Liver (tissue), 9 donors: ENCODE measurements around the gene SORL1. TPM values are rescaled to one million over a fixed set of nuclear protein-coding genes. Genes with fewer than 3 reads are reported as not detected.

Experiments
- DNase-seq: peaks from one replicate; pipeline ENCODE4 v3.0.0-alpha.2; 2017; ENCODE audit warnings: low spot score
- H3K27ac ChIP-seq, 2 donors: one replicate each; pipeline ENCODE4 v1.7.0; 2013; ENCODE audit warnings: inconsistent platforms in 2 of 2, low read length in 2 of 2, control low read depth in 1 of 2, low read depth in 1 of 2, mild to moderate bottlenecking in 1 of 2
- H3K27me3 ChIP-seq, 4 donors: one replicate each; pipeline versions ENCODE4 v1.6.1 to v1.7.0; 2013; ENCODE audit warnings: low read length in 3 of 4, inconsistent platforms in 1 of 4, mild to moderate bottlenecking in 1 of 4, moderate library complexity in 1 of 4; ENCODE audit not compliant: control insufficient read depth in 4 of 4, insufficient read depth in 4 of 4
- H3K36me3 ChIP-seq, 4 donors: one replicate each; pipeline versions ENCODE4 v1.6.1 to v1.7.0; 2013; ENCODE audit warnings: low read length in 3 of 4, mild to moderate bottlenecking in 3 of 4, low read depth in 1 of 4, moderate library complexity in 1 of 4; ENCODE audit not compliant: control insufficient read depth in 4 of 4, insufficient read depth in 3 of 4
- H3K4me1 ChIP-seq, 4 donors: one replicate each; pipeline versions ENCODE4 v1.6.1 to v1.7.0; 2013; ENCODE audit warnings: low read length in 3 of 4, mild to moderate bottlenecking in 3 of 4, moderate library complexity in 1 of 4; ENCODE audit not compliant: control insufficient read depth in 4 of 4, insufficient read depth in 4 of 4
- H3K4me3 ChIP-seq, 3 donors: one replicate each; pipeline versions ENCODE4 v1.6.1 to v1.7.0; 2013; ENCODE audit warnings: low read length in 3 of 3, control low read depth in 1 of 3, low read depth in 1 of 3, mild to moderate bottlenecking in 1 of 3
- H3K9ac ChIP-seq, 2 donors: one replicate each; pipeline ENCODE4 v1.7.0; 2013; ENCODE audit warnings: low read length in 2 of 2, mild to moderate bottlenecking in 2 of 2, moderate library complexity in 2 of 2, control low read depth in 1 of 2, low read depth in 1 of 2
- H3K9me3 ChIP-seq, 4 donors: one replicate each; pipeline versions ENCODE4 v1.6.1 to v1.7.0; 2013; ENCODE audit warnings: low read length in 3 of 4; ENCODE audit not compliant: control insufficient read depth in 4 of 4
- EGR1 ChIP-seq, 2 donors: IDR thresholded peaks; 2 replicates each; pipeline ENCODE4 v1.6.1; 2016 to 2018; ENCODE audit warnings: antibody characterized with exemption in 2 of 2, low read depth in 2 of 2
- FOXA1 ChIP-seq: IDR thresholded peaks from 2 replicates; pipeline ENCODE4 v1.6.1; 2016; ENCODE audit warnings: antibody characterized with exemption
- FOXA2 ChIP-seq: IDR thresholded peaks from 2 replicates; pipeline ENCODE4 v1.6.1; 2016; ENCODE audit warnings: antibody characterized with exemption
- GABPA ChIP-seq, 2 donors: IDR thresholded peaks in 1 of 2; conservative IDR thresholded peaks in 1 of 2; 2 replicates each; pipeline ENCODE4 v1.6.1; 2016; ENCODE audit warnings: antibody characterized with exemption in 2 of 2, mild to moderate bottlenecking in 1 of 2, moderate library complexity in 1 of 2
- JUND ChIP-seq, 2 donors: IDR thresholded peaks; 2 replicates each; pipeline ENCODE4 v1.6.1; 2016; ENCODE audit warnings: antibody characterized with exemption in 2 of 2
- NR2F2 ChIP-seq: IDR thresholded peaks from 2 replicates; pipeline ENCODE4 v1.6.1; 2016; ENCODE audit warnings: antibody characterized with exemption
- RAD21 ChIP-seq, 2 donors: IDR thresholded peaks; 2 replicates each; pipeline ENCODE4 v1.6.1; 2016; ENCODE audit warnings: antibody characterized with exemption in 2 of 2, mild to moderate bottlenecking in 2 of 2
- RXRA ChIP-seq, 2 donors: IDR thresholded peaks; 2 replicates each; pipeline ENCODE4 v1.6.1; 2017 to 2018; ENCODE audit warnings: antibody characterized with exemption in 2 of 2, mild to moderate bottlenecking in 1 of 2
- SP1 ChIP-seq: IDR thresholded peaks from 2 replicates; pipeline ENCODE4 v1.6.1; 2018; ENCODE audit warnings: antibody characterized with exemption, mild to moderate bottlenecking
- TAF1 ChIP-seq: conservative IDR thresholded peaks from 2 replicates; pipeline ENCODE4 v1.6.1; 2016; ENCODE audit warnings: antibody characterized with exemption, mild to moderate bottlenecking
- YY1 ChIP-seq: IDR thresholded peaks from 2 replicates; pipeline ENCODE4 v1.6.1; 2016; ENCODE audit warnings: antibody characterized with exemption, mild to moderate bottlenecking
- ZBTB33 ChIP-seq: IDR thresholded peaks from 2 replicates; pipeline ENCODE4 v1.6.1; 2016; ENCODE audit warnings: antibody characterized with exemption
- WGBS: extraction: QIAGEN DNeasy Blood & Tissue Kit; methylation state at CpG from one replicate; pipeline ENCODE4 v1.1.7; 2013; 5-methylcytosine and 5-hydroxymethylcytosine counted together
- polyA plus RNA-seq, 2 donors: library from polyadenylated mRNA; stranded (reverse) in 1 of 2; unstranded in 1 of 2; fragments of 200-250 nt in 1 of 2; fragments of >200 nt in 1 of 2; fragmentation: Nextera tagmentation in 1 of 2; extraction: Ambion mirVana in 1 of 2; gene quantifications; one replicate each; pipeline versions ENCODE4 v1.2.1 to v1.2.3, GENCODE V29; 2013 to 2015
- total RNA-seq, 2 donors: library from RNA; depleted of rRNA; stranded (reverse); fragments of >200 nt; gene quantifications; one replicate each; pipeline ENCODE4 v1.2.3, GENCODE V29; 2014
- TF ChIP-seq, protein P1 (sequence below): IDR thresholded peaks from 2 replicates; pipeline ENCODE4 v1.6.1; 2016; ENCODE audit warnings: antibody characterized with exemption, mild to moderate bottlenecking
- TF ChIP-seq, protein P2 (sequence below): IDR thresholded peaks from 2 replicates; pipeline ENCODE4 v1.6.1; 2016; ENCODE audit warnings: antibody characterized with exemption
- TF ChIP-seq, protein P3 (sequence below): fragments of 150-350 bp; IDR thresholded peaks from 2 replicates; pipeline ENCODE4 v1.5.1; 2017; ENCODE audit warnings: improper control_type of control experiment, low read depth, low read length; ENCODE audit not compliant: missing input control
- TF ChIP-seq, protein P4 (sequence below): IDR thresholded peaks from 2 replicates; pipeline ENCODE4 v1.6.1; 2016; ENCODE audit warnings: antibody characterized with exemption
- donor health status: healthy.
- donor health status: healthy.
- donor health status: healthy.
- donor health status: healthy.
- donor health status: healthy.

Gene SORL1
- total and polyA plus RNA-seq, 4 donors: 14.6 to 124 (median 25.4) TPM

GRCh38 chr11:121429556-121429955 lies 22.6 kb upstream of the SORL1 start:
- Histone ChIP-seq H3K4me1 (peaks cover 0 to 10% (median 3%) of the 10 kb centered on the region in 4 donors), H3K27me3 (no peaks in the 10 kb centered on the region), H3K36me3 (no peaks in the 10 kb centered on the region), H3K27ac (no peak overlapping the region), H3K4me3 (no peak overlapping the region), H3K9me3 (no peaks in the 10 kb centered on the region), H3K9ac (no peak overlapping the region)
- 67% methylated on average over 3 of the region's 3 CpGs for WGBS
- no peak for DNase-seq
- TF ChIP-seq, protein P1, sequence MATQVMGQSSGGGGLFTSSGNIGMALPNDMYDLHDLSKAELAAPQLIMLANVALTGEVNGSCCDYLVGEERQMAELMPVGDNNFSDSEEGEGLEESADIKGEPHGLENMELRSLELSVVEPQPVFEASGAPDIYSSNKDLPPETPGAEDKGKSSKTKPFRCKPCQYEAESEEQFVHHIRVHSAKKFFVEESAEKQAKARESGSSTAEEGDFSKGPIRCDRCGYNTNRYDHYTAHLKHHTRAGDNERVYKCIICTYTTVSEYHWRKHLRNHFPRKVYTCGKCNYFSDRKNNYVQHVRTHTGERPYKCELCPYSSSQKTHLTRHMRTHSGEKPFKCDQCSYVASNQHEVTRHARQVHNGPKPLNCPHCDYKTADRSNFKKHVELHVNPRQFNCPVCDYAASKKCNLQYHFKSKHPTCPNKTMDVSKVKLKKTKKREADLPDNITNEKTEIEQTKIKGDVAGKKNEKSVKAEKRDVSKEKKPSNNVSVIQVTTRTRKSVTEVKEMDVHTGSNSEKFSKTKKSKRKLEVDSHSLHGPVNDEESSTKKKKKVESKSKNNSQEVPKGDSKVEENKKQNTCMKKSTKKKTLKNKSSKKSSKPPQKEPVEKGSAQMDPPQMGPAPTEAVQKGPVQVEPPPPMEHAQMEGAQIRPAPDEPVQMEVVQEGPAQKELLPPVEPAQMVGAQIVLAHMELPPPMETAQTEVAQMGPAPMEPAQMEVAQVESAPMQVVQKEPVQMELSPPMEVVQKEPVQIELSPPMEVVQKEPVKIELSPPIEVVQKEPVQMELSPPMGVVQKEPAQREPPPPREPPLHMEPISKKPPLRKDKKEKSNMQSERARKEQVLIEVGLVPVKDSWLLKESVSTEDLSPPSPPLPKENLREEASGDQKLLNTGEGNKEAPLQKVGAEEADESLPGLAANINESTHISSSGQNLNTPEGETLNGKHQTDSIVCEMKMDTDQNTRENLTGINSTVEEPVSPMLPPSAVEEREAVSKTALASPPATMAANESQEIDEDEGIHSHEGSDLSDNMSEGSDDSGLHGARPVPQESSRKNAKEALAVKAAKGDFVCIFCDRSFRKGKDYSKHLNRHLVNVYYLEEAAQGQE: no peak
- TF ChIP-seq, protein P2, sequence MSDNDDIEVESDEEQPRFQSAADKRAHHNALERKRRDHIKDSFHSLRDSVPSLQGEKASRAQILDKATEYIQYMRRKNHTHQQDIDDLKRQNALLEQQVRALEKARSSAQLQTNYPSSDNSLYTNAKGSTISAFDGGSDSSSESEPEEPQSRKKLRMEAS: no peak
- TF ChIP-seq FOXA2: no peak
- TF ChIP-seq JUND (IDR thresholded peaks at IDR 0.05): no peak
- no peak for TF ChIP-seq YY1
- TF ChIP-seq GABPA (IDR thresholded peaks at IDR 0.05 in 1 of 2, conservative IDR thresholded peaks at IDR 0.05 in 1 of 2): no peak
- no peak for TF ChIP-seq EGR1 (IDR thresholded peaks at IDR 0.05; ENCODE audit: low read depth in 2 of 2)
- TF ChIP-seq RXRA (IDR thresholded peaks at IDR 0.05): no peak
- no peak for TF ChIP-seq SP1
- no peak for TF ChIP-seq ZBTB33
- TF ChIP-seq, protein P3, sequence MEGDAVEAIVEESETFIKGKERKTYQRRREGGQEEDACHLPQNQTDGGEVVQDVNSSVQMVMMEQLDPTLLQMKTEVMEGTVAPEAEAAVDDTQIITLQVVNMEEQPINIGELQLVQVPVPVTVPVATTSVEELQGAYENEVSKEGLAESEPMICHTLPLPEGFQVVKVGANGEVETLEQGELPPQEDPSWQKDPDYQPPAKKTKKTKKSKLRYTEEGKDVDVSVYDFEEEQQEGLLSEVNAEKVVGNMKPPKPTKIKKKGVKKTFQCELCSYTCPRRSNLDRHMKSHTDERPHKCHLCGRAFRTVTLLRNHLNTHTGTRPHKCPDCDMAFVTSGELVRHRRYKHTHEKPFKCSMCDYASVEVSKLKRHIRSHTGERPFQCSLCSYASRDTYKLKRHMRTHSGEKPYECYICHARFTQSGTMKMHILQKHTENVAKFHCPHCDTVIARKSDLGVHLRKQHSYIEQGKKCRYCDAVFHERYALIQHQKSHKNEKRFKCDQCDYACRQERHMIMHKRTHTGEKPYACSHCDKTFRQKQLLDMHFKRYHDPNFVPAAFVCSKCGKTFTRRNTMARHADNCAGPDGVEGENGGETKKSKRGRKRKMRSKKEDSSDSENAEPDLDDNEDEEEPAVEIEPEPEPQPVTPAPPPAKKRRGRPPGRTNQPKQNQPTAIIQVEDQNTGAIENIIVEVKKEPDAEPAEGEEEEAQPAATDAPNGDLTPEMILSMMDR: no peak
- TF ChIP-seq TAF1: no peak
- TF ChIP-seq NR2F2: no peak
- TF ChIP-seq, protein P4, sequence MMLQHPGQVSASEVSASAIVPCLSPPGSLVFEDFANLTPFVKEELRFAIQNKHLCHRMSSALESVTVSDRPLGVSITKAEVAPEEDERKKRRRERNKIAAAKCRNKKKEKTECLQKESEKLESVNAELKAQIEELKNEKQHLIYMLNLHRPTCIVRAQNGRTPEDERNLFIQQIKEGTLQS: no peak
- TF ChIP-seq RAD21 (IDR thresholded peaks at IDR 0.05): no peak
- no peak for TF ChIP-seq FOXA1
